ENCODE measurements around the gene ACOT8.

ACOT8 gene

DNA sequence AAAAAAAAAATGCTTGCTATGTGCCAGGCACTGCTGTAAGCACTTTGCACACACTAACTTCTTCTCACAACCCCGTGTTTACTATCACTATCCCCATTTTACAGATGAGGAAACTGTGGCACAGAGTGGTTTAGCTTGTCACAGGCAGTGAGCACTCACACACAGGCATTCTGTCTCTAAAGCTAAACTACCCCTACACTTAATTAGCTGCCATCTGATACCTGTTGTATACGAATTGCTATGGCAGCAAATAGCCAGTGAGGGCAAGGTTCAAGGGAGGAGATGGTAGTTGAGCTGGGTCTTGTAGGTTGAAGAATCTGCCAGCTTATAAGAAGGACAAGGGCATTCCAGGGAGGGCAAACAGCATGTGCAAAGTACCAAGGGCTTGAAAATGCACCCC, 35.2 kb downstream of the ACOT8 start:
- no peak for TF ChIP-seq ZFX (IDR thresholded peaks at IDR 0.05; ENCODE audit: borderline replicate concordance)
- TF ChIP-seq CTCF (IDR thresholded peaks at IDR 0.05): no peak

GRCh38 chr20:45819466-45819865, 37.7 kb downstream of the ACOT8 start:
- TF ChIP-seq CTCF (IDR thresholded peaks at IDR 0.05) (no peak), ZFX (IDR thresholded peaks at IDR 0.05; ENCODE audit: borderline replicate concordance) (no peak)
- no peak overlapping the region for H3K27ac ChIP-seq

More for the DNA sequence above, 35.2 kb downstream of the ACOT8 start:
- H3K27ac ChIP-seq: no peak overlapping the region

DNA sequence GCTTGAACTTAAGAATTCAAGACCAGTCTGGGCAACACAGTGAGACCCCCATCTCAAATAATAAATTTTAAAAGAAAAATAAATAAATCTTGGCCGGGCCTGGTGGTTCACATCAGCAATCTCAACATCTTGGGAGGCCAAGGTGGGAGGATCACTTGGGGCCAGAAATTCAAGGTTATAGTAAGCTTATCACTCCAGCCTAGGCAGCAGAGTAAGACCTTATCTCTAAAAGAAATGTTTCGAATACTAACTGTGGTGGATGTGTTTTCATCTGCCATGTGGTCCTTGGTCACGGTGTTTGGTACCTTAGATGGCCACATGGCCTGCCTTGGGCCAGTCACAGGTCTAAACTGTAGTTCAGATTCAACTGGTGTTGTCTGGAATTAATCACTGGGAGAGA, 39.0 kb downstream of the ACOT8 start:
- peak overlapping the region; percentile 32; the same call in 1 of the 2 replicates for H3K27ac ChIP-seq
- TF ChIP-seq CTCF (IDR thresholded peaks at IDR 0.05): no peak
- no peak for TF ChIP-seq ZFX (IDR thresholded peaks at IDR 0.05; ENCODE audit: borderline replicate concordance)

GRCh38 chr20:45817376-45818194, 39.6 kb downstream of the ACOT8 start:
- H3K27ac ChIP-seq: peak overlapping the region; percentile 32

GRCh38 chr20:45816951-45817350, 40.2 kb downstream of the ACOT8 start:
- H3K27ac ChIP-seq: peak overlapping the region; percentile 32
- TF ChIP-seq ZFX (IDR thresholded peaks at IDR 0.05; ENCODE audit: borderline replicate concordance): no peak
- TF ChIP-seq CTCF (IDR thresholded peaks at IDR 0.05): no peak

More at GRCh38 chr20:45817376-45818194, 39.6 kb downstream of the ACOT8 start:
- TF ChIP-seq CTCF (IDR thresholded peaks at IDR 0.05) (no peak), ZFX (IDR thresholded peaks at IDR 0.05; ENCODE audit: borderline replicate concordance) (no peak)

- no peak overlapping the region for H3K27ac ChIP-seq
- TF ChIP-seq CTCF (IDR thresholded peaks at IDR 0.05) (no peak), ZFX (IDR thresholded peaks at IDR 0.05; ENCODE audit: borderline replicate concordance) (no peak)
Observed at GRCh38 chr20:45814314-45814713, 42.9 kb downstream of the ACOT8 start.

- no peak for TF ChIP-seq CTCF (IDR thresholded peaks at IDR 0.05)
- no peak for TF ChIP-seq ZFX (IDR thresholded peaks at IDR 0.05; ENCODE audit: borderline replicate concordance)
- peak overlapping the region; percentile 77 for H3K27ac ChIP-seq
Observed at GRCh38 chr20:45813489-45813888, 43.7 kb downstream of the ACOT8 start.
